ENCODE data around the gene CACHD1.
"Not testable (repeated sequence)": the region's sequence is repeated elsewhere in the genome, so short reads cannot be mapped to it uniquely, and the experiment has no call there.

Gene CACHD1

GRCh38 chr1:64675718-64676345, 205.9 kb downstream of the CACHD1 start:
- no peak for DNase-seq

- DNase-seq, result no peak
These were observed 206.5 kb downstream of the CACHD1 start for GRCh38 chr1:64676386-64676785.

GRCh38 chr1:64677532-64677931, 207.6 kb downstream of the CACHD1 start:
- DNase-seq, result no peak

GRCh38 chr1:64678366-64678765, 208.4 kb downstream of the CACHD1 start:
- DNase-seq, result no peak

GRCh38 chr1:64679177-64679576, 209.2 kb downstream of the CACHD1 start:
- DNase-seq, result no peak

- no peak for DNase-seq
These were observed 210.7 kb downstream of the CACHD1 start for GRCh38 chr1:64680599-64680998.

GRCh38 chr1:64681043-64681442, 211.1 kb downstream of the CACHD1 start:
- DNase-seq, result no peak

GRCh38 chr1:64683419-64683818, 213.5 kb downstream of the CACHD1 start:
- no peak for DNase-seq

GRCh38 chr1:64685217-64685616, 215.3 kb downstream of the CACHD1 start:
- DNase-seq, result no peak

- DNase-seq, result no peak
These were observed 215.9 kb downstream of the CACHD1 start for GRCh38 chr1:64685765-64686341.

- DNase-seq, result peak in 1 of 4 experiments; percentile 2
These were observed 217.1 kb downstream of the CACHD1 start for GRCh38 chr1:64686828-64687724.

- no peak for DNase-seq
These were observed 217.9 kb downstream of the CACHD1 start for GRCh38 chr1:64687725-64688327.

GRCh38 chr1:64691626-64692025, 221.7 kb downstream of the CACHD1 start:
- no peak for DNase-seq

- no peak for DNase-seq
These were observed 223.0 kb downstream of the CACHD1 start for GRCh38 chr1:64692911-64693310.

GRCh38 chr1:64693406-64693805, 223.5 kb downstream of the CACHD1 start:
- DNase-seq, result no peak

GRCh38 chr1:64696879-64697278, 226.9 kb downstream of the CACHD1 start:
- no peak for DNase-seq

- no peak for DNase-seq
These were observed 229.4 kb downstream of the CACHD1 start for GRCh38 chr1:64699327-64699726.

GRCh38 chr1:64701071-64701470, 231.1 kb downstream of the CACHD1 start:
- no peak for DNase-seq

- DNase-seq, result no peak
These were observed 232.0 kb downstream of the CACHD1 start for GRCh38 chr1:64701886-64702285.

- DNase-seq, result not testable (repeated sequence)
These were observed 232.7 kb downstream of the CACHD1 start for GRCh38 chr1:64702670-64703069.

- no peak for DNase-seq
These were observed 233.7 kb downstream of the CACHD1 start for GRCh38 chr1:64703600-64703999.

GRCh38 chr1:64705591-64705990, 235.7 kb downstream of the CACHD1 start:
- DNase-seq, result no peak

GRCh38 chr1:64711266-64711665, 241.3 kb downstream of the CACHD1 start:
- DNase-seq, result no peak

GRCh38 chr1:64712049-64712448, 242.1 kb downstream of the CACHD1 start:
- DNase-seq, result no peak

All from activated CD4-positive, CD25-positive, alpha-beta regulatory T cell (primary cell).